GM15510 (cell line): ENCODE data around the gene SGSM1.

Experiments
- POLR2A ChIP-seq: IDR thresholded peaks from 3 replicates; pipeline ENCODE4 v1.6.1; 2011; ENCODE audit warnings: borderline replicate concordance; ENCODE audit not compliant: insufficient read length; ENCODE audit errors: extremely low read depth

The SGSM1 gene

GRCh38 chr22:24822471-24822870, 16.5 kb downstream of the SGSM1 start:
- no peak for TF ChIP-seq POLR2A

- TF ChIP-seq POLR2A: no peak
Observed at GRCh38 chr22:24823787-24824186, 17.8 kb downstream of the SGSM1 start.

- no peak for TF ChIP-seq POLR2A
Observed at GRCh38 chr22:24824250-24824649, 18.2 kb downstream of the SGSM1 start.

GRCh38 chr22:24824915-24825314, 18.9 kb downstream of the SGSM1 start:
- TF ChIP-seq POLR2A: no peak

- no peak for TF ChIP-seq POLR2A
Observed at GRCh38 chr22:24826710-24827285, 20.8 kb downstream of the SGSM1 start.

- TF ChIP-seq POLR2A: no peak
Observed at GRCh38 chr22:24827296-24827695, 21.3 kb downstream of the SGSM1 start.

- TF ChIP-seq POLR2A: no peak
Observed at GRCh38 chr22:24830205-24830979, 24.4 kb downstream of the SGSM1 start.

- no peak for TF ChIP-seq POLR2A
Observed at GRCh38 chr22:24831687-24832086, 25.7 kb downstream of the SGSM1 start.

- no peak for TF ChIP-seq POLR2A
Observed at GRCh38 chr22:24833881-24834495, 28.0 kb downstream of the SGSM1 start.

GRCh38 chr22:24834845-24835570, 29.0 kb downstream of the SGSM1 start:
- no peak for TF ChIP-seq POLR2A

GRCh38 chr22:24836282-24836681, 30.3 kb downstream of the SGSM1 start:
- no peak for TF ChIP-seq POLR2A

GRCh38 chr22:24841261-24841660, 35.2 kb downstream of the SGSM1 start:
- TF ChIP-seq POLR2A: no peak

GRCh38 chr22:24843048-24843447, 37.0 kb downstream of the SGSM1 start:
- TF ChIP-seq POLR2A: no peak

- no peak for TF ChIP-seq POLR2A
Observed at GRCh38 chr22:24845041-24845898, 39.3 kb downstream of the SGSM1 start.
